ENCODE data around the gene STPG1. TPM values are rescaled to one million over a fixed set of nuclear protein-coding genes. Genes with fewer than 3 reads are reported as not detected.

The STPG1 gene
- polyA plus RNA-seq, 1 donor from 2014 or later: 0.89 TPM

- no peak overlapping the region for H3K9ac ChIP-seq (ENCODE audit: low read length)
- no peaks in the 10 kb centered on the region for H3K36me3 ChIP-seq (ENCODE audit: insufficient read depth, low read length)
- H3K4me2 ChIP-seq (ENCODE audit: low read length): no peak overlapping the region
- H3K27ac ChIP-seq (ENCODE audit: low read length): no peak overlapping the region
- TF ChIP-seq TAF1 (IDR thresholded peaks at IDR 0.05; ENCODE audit: low read depth): no peak
- no peak for TF ChIP-seq SMC3 (conservative IDR thresholded peaks at IDR 0.05; ENCODE audit: poor library complexity)
- TF ChIP-seq MXI1 (conservative IDR thresholded peaks at IDR 0.05; ENCODE audit: poor library complexity, severe bottlenecking): no peak
- no peak for TF ChIP-seq EZH2 (IDR thresholded peaks at IDR 0.05; ENCODE audit: borderline replicate concordance, insufficient read depth, low read length, poor library complexity, severe bottlenecking)
- TF ChIP-seq CTCF (IDR thresholded peaks at IDR 0.05; ENCODE audit: poor library complexity, severe bottlenecking): no peak
- no peak for TF ChIP-seq EP300 (conservative IDR thresholded peaks at IDR 0.05; ENCODE audit: poor library complexity, severe bottlenecking)
- TF ChIP-seq REST (IDR thresholded peaks at IDR 0.05; ENCODE audit: borderline replicate concordance): no peak
- TF ChIP-seq RAD21 (conservative IDR thresholded peaks at IDR 0.05): no peak
- no peak for TF ChIP-seq POLR2AphosphoS5 (IDR thresholded peaks at IDR 0.05)
- no peaks in the 10 kb centered on the region for H3K79me2 ChIP-seq (replicated peaks; ENCODE audit: insufficient read depth, low read length)
- H3F3A ChIP-seq (ENCODE audit: insufficient read depth, low read length, poor library complexity, severe bottlenecking): no peaks in the 10 kb centered on the region
- H3K9me2 ChIP-seq (ENCODE audit: insufficient read depth, low read length): no peaks in the 10 kb centered on the region
- no peaks in the 10 kb centered on the region for H4K20me1 ChIP-seq (ENCODE audit: insufficient read depth)
- no peak overlapping the region for H2AFZ ChIP-seq (ENCODE audit: low read depth, low read length)
- H3K9me3 ChIP-seq (ENCODE audit: low read length): no peaks in the 10 kb centered on the region
- no peak overlapping the region for H3K4me3 ChIP-seq (ENCODE audit: low read length)
- H3K27me3 ChIP-seq (ENCODE audit: insufficient read depth, low read depth, low read length): no peaks in the 10 kb centered on the region
Observed at GRCh38 chr1:24357038-24357437, 56.5 kb downstream of the STPG1 start.

- Histone ChIP-seq H3K4me3 (ENCODE audit: low read length) (no peak overlapping the region), H2AFZ (ENCODE audit: low read depth, low read length) (no peak overlapping the region)
Observed at GRCh38 chr1:24355466-24355865, 58.1 kb downstream of the STPG1 start.

More at GRCh38 chr1:24355466-24355865, 58.1 kb downstream of the STPG1 start:
- Histone ChIP-seq H3K4me2 (ENCODE audit: low read length) (no peak overlapping the region), H3F3A (ENCODE audit: insufficient read depth, low read length, poor library complexity, severe bottlenecking) (no peaks in the 10 kb centered on the region), H4K20me1 (ENCODE audit: insufficient read depth) (no peaks in the 10 kb centered on the region), H3K9me2 (ENCODE audit: insufficient read depth, low read length) (no peaks in the 10 kb centered on the region), H3K9me3 (ENCODE audit: low read length) (no peaks in the 10 kb centered on the region), H3K9ac (ENCODE audit: low read length) (no peak overlapping the region), H3K27me3 (ENCODE audit: insufficient read depth, low read depth, low read length) (no peaks in the 10 kb centered on the region), H3K36me3 (ENCODE audit: insufficient read depth, low read length) (no peaks in the 10 kb centered on the region), H3K27ac (ENCODE audit: low read length) (no peak overlapping the region), H3K79me2 (replicated peaks; ENCODE audit: insufficient read depth, low read length) (no peaks in the 10 kb centered on the region)
- TF ChIP-seq CTCF (IDR thresholded peaks at IDR 0.05; ENCODE audit: poor library complexity, severe bottlenecking): no peak

Data from neural cell (in vitro differentiated cells).